ENCODE results near the gene KIF13A.

The KIF13A gene

GRCh38 chr6:17712576-17712975 is 274.9 kb downstream of the KIF13A start:
- no peak for DNase-seq

DNA sequence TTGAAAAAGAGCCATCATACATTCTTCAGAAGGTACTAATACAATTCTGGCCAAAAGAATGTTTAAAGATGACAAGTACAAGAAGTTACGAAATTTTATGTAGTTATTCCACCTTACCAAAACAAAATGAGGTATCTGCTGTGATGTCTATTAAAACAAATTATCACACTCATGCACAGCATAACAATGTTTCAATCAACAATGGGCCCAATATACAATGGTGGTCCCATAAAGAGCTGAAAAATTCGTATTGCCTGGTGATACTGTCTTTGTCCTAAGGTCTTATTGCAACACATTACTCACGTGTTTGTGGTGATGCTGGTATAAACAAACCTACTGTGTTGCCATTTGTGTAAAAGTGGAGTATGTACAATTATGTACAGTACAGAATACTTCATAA is 277.1 kb downstream of the KIF13A start:
- no peak for DNase-seq

GRCh38 chr6:17709476-17709875 is 278.0 kb downstream of the KIF13A start:
- DNase-seq, result no peak

Measured in CD4-positive, alpha-beta T cell treated with Interferon gamma for 1 hour (primary cell).